GM12878 (cell line): ENCODE results near the gene MRPL54. TPM values are rescaled to one million over a fixed set of nuclear protein-coding genes. Genes with fewer than 3 reads are reported as not detected.

Experiments used
- EED ChIP-seq: sonication (generic); IDR thresholded peaks from 2 replicates; pipeline ENCODE4 v1.6.1; 2016; ENCODE audit warnings: antibody characterized with exemption, low read depth
- FOS ChIP-seq: IDR thresholded peaks from 3 replicates; pipeline ENCODE4 v1.6.1; 2011; ENCODE audit warnings: borderline replicate concordance; ENCODE audit not compliant: insufficient read length; ENCODE audit errors: extremely low read depth
- FOXK2 ChIP-seq: fragments of 450-650 bp; IDR thresholded peaks from 2 replicates; pipeline ENCODE4 v1.6.1; 2017; ENCODE audit warnings: mild to moderate bottlenecking, moderate library complexity
- HDAC6 ChIP-seq: fragments of 200-600 bp; sonication (generic); IDR thresholded peaks from one replicate; pipeline ENCODE4 v1.8.0; 2017; ENCODE audit warnings: antibody characterized with exemption; ENCODE audit not compliant: unreplicated experiment
- KDM1A ChIP-seq: fragments of 200-600 bp; sonication (generic); IDR thresholded peaks from 2 replicates; pipeline ENCODE4 v1.6.1; 2016; ENCODE audit warnings: borderline replicate concordance
- REST ChIP-seq: IDR thresholded peaks from 2 replicates; pipeline ENCODE4 v1.6.1; 2012; ENCODE audit warnings: mild to moderate bottlenecking, low read depth, low read length
- STAT1 ChIP-seq: fragments of 450-650 bp; conservative IDR thresholded peaks from 2 replicates; pipeline ENCODE4 v1.6.1; 2014; ENCODE audit warnings: antibody characterized with exemption, mild to moderate bottlenecking
- polyA plus RNA-seq, 11 experiments: library from polyadenylated mRNA; depleted of rRNA in 4 of 11; unstranded in 6 of 11; stranded (reverse) in 5 of 11; fragments of >200 nt; fragmentation: Nextera tagmentation in 4 of 11; fragmentation: Illumina TruSeq in 1 of 11; extraction: Ambion mirVana in 4 of 11; extraction: Trizol in 1 of 11; gene quantifications; 1 replicate in 1 of 11; 2 replicates in 10 of 11; pipeline versions ENCODE4 v1.2.1 to v1.2.3, GENCODE V29; 2011 to 2016; ENCODE audit warnings: inconsistent platforms in 2 of 11, missing spikeins in 2 of 11, low read depth in 1 of 11
- total RNA-seq, 4 experiments: library from RNA; depleted of rRNA in 3 of 4; stranded (reverse); fragments of >200 nt in 3 of 4; fragmentation: Illumina TruSeq in 1 of 4; extraction: Trizol in 1 of 4; gene quantifications; 2 replicates each; pipeline versions ENCODE4 v1.2.1 to v1.2.3, GENCODE V29; 2013 to 2021
- TF ChIP-seq, protein P1 (sequence below): fragments of 450-650 bp; IDR thresholded peaks from 2 replicates; pipeline ENCODE4 v1.6.1; 2018; ENCODE audit warnings: mild to moderate bottlenecking, low read depth, moderate library complexity; ENCODE audit not compliant: partially characterized antibody

MRPL54 gene
- total and polyA plus RNA-seq, 10 of the 15 experiments (the other 5 are each of a cell fraction or from before 2014, with no cell fraction given): 3.1 to 98.7 (median 75.2) TPM

- TF ChIP-seq FOS (no peak), FOXK2 (no peak), KDM1A (no peak), STAT1 (no peak), EED (no peak), HDAC6 (no peak), REST (no peak)
- TF ChIP-seq, protein P1, sequence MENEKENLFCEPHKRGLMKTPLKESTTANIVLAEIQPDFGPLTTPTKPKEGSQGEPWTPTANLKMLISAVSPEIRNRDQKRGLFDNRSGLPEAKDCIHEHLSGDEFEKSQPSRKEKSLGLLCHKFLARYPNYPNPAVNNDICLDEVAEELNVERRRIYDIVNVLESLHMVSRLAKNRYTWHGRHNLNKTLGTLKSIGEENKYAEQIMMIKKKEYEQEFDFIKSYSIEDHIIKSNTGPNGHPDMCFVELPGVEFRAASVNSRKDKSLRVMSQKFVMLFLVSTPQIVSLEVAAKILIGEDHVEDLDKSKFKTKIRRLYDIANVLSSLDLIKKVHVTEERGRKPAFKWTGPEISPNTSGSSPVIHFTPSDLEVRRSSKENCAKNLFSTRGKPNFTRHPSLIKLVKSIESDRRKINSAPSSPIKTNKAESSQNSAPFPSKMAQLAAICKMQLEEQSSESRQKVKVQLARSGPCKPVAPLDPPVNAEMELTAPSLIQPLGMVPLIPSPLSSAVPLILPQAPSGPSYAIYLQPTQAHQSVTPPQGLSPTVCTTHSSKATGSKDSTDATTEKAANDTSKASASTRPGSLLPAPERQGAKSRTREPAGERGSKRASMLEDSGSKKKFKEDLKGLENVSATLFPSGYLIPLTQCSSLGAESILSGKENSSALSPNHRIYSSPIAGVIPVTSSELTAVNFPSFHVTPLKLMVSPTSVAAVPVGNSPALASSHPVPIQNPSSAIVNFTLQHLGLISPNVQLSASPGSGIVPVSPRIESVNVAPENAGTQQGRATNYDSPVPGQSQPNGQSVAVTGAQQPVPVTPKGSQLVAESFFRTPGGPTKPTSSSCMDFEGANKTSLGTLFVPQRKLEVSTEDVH: no peak
- TF ChIP-seq, all 136 proteins: peak for 0
Observed at GRCh38 chr19:3804429-3804828, 41.9 kb downstream of the MRPL54 start (continued).
